AG08395 (cell line): ENCODE results near the gene TGOLN2.
A peak's percentile ranks its signal among the peaks of the same experiment; 100 is the strongest.
"Not testable (repeated sequence)": the region's sequence is repeated elsewhere in the genome, so short reads cannot be mapped to it uniquely, and the experiment has no call there.

Source experiments
- DNase-seq: peaks from one replicate; pipeline ENCODE4 v3.0.0; 2012; ENCODE audit warnings: mixed read lengths, low spot score

Gene TGOLN2

DNA sequence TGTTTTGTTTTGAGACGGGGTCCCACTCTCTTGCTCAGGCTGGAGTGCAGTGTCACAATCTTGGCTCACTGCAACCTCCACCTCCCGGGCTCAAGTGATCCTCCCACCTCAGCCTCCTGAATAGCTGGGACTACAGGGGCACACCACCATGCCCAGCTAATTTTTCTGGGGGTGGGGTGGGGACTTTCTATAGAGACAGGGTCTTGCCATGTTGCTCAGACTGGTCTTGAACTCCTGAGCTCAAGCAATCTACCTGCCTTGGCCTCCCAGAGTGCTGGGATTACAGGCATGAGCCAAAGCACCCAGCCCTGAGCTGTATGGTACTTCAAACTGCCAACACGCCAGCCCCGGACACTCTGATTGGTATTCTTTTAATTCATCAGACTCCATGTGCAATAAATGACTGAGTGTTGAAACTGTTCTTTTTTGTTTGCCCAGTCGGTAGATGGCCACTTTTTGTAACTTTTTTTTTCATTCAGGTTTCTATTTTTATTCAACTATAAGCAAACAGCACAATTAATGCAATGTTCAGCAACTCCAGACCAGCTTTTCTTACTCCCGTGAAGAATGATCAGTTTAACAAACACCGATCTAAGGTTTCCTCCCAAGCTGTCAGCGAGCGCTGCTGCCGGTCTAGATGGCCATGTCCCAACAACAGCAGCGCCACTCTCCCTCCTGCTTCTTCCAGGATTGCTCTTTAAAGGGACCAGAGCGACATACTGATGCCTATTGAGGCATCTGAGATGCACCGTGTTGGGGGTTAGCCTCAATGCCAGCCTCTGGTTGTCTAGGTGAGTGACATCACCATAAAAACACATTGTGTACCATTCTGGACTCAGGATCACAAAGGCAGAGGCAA, 12.5 kb upstream of the TGOLN2 start:
- no peak for DNase-seq

DNA sequence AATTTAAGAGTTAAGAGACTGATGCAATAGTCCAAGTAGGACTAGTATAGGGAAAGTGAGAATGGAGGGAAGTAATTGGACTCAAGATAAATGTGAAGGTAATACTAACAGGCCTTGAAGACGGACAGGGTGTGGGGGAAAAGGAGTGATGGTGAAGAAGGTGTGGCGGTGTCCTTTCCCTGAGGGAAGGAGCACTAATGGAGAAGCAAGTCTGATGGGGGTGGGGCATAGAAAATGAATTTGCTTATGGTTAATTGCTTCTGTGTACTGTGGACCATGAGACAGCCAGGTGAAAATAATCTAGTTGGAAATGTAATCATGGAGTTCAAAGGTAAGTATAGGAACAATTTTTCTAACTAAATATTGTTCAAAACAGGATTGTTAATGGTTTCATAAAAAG, 7.1 kb upstream of the TGOLN2 start:
- DNase-seq: no peak

DNA sequence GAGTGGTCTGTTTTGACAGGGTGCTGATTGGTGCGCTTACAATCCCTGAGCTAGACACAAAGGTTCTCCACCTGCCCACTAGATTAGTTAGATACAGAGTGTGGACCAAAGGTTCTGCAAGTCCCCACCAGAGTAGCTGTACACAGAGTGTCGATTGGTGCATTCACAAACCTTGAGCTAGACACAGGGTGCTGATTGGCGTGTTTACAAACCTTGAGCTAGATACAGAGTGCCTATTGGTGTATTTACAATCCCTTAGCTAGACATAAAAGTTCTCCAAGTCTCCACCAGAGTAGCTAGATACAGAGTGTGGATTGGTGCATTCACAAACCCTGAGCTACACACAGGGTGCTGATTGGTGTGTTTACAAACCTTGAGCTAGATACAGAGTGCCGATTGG, 6.1 kb upstream of the TGOLN2 start:
- DNase-seq: not testable (repeated sequence)

DNA sequence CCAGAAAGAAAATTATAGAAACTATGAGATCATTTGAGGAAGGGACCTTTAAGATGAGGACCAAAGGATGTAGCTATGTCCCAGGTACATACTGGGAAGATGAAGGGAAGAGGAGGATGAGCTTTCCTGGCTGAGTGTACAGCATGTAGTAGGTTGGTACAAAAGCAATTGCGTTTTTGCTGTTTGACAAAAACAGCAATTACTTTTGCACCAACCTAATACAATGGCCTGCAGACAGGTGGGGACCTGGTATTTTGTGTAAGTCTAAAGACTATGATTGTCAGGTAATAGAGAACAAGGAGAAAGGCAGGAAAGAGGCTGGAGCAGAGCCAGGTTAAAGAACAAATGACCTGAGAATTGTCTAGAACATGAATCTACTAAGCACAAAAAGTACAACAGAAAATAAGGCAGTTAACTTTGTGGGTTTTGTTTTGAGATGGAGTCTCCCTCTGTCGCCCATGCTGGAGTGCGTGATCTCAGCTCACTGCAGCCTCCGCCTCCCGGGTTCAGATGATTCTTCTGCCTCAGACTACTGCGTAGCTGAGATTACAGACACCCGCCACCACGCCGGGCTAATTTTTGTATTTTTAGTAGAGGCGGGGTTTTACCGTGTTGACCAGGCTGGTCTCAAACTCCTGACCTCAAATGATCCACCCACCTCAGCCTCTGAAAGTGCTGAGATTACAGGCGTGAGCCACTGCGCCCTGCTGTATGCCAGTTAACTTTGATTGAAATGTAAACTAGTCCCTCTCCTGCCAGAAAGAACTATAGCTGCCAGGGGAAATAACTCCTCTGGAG, 3.2 kb upstream of the TGOLN2 start:
- DNase-seq: no peak

DNA sequence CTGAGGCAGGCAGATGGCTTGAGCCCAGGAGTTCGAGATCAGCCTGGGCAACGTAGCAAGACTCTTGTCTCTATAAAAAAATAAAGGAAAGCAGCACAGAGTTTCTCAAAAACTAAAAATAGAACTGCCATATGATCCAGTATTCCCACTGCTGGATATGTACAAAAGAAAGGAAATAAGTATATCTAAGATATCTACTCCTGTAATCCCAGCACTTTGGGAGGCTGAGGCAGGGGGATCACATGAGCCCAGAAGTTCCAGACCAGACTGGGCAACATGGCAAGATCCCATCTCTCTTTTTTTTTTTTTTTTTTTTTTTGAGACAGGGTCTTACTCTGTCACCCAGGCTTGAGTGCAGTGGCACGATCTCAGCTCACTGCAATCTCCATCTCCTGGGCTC, 1.9 kb upstream of the TGOLN2 start:
- DNase-seq: not testable (repeated sequence)

DNA sequence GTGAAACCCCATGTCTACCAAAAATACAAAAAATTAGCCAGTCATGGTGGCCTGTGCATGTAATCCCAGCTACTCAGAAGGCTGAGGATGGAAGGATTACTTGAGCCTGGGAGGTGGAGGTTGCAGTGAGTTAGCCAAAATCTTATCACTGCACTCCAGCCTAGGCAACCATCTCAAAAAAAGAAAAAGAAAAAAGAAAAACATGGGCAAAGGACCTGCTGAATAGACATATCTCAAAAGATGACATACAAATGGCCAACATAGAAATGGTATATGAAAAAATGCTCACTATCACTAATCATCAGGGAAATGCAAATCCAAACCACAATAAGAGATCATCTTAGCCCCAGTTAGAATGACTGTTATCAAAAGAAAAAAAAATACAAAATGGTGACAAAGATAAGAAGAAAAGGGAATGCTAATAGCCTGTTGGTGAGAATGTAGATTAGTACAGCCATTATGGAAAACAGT, 1.4 kb upstream of the TGOLN2 start:
- DNase-seq: no peak

DNA sequence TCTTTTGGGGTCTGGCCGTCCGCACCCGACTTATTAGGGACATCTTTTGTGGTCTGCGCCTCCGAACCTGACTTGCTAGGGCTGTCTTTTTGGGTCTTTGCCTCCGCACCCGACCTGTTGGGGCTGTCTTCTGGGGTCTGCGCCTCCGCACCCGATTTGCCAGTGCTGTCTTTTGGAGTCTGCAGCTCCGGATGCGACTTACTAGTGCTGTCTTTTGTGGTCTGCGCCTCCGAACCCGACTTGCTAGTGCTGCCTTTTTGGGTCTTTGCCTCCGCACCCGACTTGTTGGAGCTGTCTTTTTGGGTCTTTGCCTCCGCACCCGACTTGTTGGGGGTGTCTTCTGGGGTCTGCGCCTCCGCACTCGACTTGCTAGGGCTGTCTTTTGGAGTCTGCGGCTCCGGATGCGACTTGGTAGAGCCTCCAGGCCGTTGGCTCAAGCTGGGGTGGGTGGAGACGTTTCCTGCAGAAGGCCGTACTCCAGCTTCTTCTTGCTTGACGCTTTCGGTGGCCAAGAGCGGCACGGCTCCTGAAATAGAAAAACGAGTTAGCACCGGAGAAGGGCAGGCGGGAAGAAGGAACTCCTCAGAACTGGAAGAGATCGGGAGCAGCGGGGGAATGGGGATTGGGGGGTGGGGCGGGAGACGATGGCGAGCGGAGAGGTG, 498 bp downstream of the TGOLN2 start:
- DNase-seq: peak; percentile 53

DNA sequence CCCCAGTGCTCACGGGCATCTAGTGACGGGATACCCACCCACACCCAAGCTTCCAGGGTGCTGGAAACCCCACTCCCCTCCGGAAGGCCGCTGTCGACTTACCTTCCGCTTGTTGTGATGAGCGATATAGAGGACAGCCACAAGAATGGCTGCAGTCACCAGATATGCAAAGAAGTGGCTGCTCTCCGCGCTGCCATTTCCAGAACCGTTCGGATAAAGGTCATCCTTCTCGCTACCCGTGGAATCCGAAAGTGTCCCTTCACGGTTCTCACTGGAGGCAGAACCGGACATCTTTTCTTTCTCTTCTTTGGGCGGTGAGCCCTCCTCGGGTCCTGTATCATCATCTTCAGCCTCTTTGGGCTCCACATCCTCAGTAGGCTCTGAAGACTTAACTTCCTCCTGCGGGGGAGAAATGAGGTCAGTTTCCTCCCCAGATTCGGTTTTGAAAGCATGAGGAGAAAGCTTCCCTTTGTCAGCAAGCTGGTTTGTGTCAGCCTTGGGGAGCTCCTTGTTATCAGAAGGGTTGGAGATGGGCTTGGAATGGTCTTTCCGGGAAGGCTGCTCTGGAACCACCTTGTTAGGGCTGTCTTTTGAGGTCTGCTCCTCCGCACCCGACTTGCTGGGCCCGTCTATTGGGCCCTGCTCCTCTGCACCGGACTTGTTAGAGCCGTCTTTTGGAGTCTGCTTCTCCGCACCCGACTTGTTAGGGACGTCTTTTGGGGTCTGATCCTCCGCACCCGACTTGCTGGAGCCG, 1.2 kb downstream of the TGOLN2 start:
- peak; percentile 10 for DNase-seq

DNA sequence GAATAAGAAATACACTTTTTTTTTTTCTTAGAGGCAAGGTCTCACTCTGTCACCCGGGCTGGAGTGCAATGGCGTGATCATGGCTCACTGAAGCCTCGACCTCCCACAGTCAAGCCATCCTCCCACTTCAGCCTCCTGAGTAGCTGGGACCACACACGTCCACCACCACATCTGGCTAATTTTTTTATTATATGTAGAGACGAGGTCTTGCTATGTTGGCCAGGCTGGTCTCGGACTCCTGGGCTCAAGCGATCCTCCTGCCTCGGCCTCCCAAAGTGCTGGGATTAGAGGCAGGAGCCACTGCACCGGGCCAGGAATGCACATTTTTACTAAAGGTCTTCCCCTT, 2.4 kb downstream of the TGOLN2 start:
- no peak for DNase-seq

DNA sequence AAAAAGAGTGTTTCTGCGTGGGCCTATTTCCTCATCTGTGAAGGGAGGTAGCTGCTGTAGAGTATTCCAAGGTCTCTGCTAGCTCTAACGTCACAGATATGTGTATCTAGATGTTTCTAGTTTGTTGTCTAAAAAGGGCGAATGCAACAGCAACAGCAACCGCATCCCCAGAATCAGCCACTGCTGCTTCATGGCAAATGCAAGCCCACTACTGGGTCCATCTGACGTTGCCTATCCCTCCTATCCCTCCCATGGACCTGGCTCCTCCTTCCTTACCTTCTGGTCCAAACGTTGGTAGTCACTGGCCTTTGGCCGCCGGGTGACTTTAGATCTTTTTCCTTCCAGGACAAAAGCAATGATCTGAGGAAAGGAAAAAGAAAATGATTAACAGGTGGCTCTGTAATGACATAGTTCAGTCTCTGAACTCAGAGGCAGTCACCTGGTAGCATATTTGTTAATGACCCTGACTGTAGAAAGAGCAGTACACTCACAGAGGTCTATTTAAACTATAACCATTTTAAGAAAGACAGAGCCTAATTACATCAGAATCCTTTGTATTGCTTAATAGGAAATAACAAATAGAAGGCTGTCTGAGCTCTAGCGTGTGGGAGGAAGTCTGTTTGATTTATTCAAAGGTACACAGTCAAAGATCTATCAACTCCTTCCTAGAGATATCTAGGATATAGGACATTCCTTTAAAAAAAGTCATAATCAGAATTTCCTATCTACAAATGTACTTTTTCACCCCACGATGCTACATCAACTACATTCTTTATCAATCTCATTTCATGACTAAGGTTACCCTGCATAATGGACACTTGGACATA, 2.9 kb downstream of the TGOLN2 start:
- DNase-seq: peak; percentile 15

DNA sequence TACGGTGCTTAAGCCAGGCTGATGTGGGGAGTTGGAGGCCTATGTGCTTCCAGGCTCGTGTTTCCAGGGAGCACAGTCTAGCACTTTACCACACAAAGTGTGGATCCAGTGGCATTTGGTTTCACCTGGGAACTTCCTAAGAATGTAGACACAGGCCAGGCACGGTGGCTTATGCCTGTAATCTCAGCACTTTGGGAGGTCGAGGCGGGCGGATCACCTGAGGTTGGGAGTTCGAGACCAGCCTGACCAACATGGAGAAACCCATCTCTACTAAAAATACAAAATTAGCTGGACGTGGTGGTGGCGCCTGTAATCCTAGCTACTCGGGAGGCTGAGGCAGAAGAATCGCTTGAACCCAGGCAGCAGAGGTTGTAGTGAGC, 3.8 kb downstream of the TGOLN2 start:
- DNase-seq: not testable (repeated sequence)

DNA sequence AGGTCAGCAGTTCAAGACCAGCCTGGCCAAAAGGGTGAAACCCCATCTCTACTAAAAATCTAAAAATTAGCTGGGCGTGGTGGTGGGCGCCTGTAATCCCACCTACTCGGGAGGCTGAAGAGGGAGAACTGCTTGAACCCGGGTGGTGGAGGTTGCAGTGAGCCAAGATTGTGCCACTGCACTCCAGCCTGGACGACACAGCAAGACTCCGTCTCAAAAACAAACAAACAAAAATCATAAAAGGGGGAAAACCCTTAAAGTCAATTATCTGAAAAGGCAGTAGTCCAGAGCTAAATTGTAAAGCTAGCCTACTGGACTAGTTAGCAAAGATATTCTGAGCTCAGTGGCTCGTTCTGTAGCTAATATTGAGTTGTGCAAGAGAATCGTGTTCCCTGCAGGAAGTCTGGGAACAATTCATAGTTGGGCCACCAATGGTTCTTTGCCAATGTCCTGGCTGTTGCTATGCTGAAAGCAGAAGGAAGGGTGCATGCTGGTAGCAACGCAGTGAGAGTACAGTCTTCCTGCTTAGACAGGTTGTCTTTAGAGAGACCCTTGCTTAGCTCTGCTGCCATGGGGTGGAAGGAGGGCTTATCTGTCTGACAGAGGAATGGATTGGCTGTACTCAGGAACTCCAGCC, 4.3 kb downstream of the TGOLN2 start:
- no peak for DNase-seq

DNA sequence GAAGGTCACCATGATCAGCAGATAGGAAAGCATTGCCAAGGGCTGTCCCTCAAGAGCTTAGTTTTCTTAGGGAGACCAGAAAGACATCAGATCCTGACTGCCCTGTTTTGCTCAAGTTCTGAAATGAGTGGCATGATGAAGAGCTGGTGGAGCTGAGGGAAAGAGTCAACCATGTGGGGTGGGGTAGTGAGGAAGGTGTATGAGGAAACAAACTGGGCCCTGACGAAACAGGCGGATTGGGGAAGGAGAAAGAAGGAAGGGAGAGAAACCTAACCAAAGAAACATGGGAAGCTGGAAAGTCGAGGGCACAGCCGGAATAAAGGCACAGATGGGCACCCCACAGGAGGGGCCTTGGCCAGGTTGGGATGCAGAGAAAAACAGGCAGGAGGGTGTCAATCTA, 8.0 kb downstream of the TGOLN2 start:
- no peak for DNase-seq

DNA sequence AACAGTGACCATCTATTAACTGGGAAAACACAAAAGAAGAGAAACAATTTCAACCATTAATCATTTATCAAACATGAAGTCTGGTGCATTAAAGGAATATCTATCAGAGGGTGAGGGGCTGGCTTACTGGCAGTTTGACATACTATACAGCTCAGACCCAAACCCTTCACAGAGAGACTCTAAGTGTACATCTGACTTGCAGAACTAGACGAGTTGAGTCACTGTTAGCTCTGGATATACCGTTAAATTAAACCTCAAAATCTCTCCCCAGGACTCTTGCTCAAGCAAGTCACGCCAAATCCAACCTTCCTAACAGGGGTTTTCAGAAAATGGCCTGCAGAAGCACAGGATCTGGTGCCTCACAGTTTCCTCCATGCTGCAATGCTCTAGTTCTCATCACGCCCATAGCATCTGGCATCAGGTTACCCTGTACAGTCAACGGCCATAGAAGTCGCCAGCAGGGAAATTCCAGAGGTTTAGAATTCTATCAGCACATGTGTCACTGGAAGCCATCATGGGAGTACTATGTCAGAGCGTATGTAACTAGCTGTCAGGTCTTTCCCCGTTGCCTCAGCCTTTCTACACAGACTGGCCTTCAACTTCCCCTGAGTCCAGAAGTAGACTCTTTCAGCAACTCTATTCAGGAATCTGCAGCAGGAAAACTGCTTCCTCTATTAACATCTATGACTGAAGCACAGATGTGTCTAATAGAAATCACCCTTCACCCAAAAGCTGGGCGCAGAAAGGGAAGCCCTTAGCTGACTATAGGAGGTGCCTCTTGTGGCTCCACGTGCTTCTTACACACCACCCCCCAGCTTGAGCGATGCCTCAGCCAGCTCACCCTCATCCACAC, 9.3 kb downstream of the TGOLN2 start:
- peak; percentile 62 for DNase-seq

DNA sequence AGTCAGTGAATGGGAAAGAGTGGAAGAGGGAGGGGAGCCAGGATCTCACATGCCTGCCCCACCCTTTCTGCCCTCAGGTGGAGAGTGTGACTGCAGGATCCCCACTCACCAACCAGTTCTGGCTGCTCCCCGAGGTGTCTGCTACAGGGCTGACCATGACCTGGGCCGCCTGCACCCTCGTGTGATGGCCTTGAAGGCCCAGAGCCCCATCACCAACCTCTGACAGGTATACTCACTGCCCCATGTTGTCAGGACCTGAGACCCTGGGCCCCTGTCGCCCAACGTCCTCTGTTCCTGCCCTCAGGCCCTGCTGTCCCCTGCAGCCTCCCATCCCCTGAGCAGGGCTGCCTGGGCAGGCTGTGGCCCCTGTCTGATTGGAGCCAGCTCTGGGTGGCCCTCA, 11.9 kb downstream of the TGOLN2 start:
- DNase-seq: not testable (repeated sequence)

DNA sequence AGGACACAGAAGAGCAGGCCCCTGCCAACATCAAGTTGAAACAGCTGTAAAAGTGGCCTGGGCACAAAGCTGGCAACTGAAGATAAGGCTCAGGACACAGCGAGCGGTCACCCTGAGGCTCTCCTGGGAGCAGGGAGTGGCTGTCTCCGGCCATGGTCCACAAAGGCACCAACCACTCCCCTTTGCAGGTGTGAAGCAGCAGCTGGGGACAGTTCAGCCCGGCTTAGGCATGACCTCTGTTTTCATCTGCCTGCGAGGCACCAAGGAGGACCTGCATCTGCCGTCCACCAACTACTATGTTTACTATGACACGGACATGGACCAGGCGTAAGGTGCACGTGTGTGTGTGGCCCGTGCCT, 12.9 kb downstream of the TGOLN2 start:
- DNase-seq: no peak

DNA sequence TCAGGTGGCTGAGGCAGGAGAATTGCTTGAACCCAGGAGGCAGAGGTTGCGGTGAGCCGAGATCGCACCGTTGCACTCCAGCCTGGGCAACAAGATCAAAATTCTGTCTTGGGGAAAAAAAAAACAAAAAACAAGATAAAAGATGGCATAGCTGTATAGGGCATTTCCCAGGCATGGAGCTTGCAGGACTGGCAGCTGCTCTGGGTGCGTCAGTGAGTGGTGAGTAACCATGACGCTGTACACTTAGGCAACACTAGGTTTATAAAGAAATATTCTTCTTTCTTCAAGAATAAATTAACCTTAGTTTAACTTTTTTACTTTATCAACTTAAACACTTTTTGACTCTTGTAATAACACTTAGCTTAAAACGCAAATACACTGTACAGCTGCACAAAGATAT, 15.4 kb downstream of the TGOLN2 start:
- DNase-seq: peak; percentile 68

DNA sequence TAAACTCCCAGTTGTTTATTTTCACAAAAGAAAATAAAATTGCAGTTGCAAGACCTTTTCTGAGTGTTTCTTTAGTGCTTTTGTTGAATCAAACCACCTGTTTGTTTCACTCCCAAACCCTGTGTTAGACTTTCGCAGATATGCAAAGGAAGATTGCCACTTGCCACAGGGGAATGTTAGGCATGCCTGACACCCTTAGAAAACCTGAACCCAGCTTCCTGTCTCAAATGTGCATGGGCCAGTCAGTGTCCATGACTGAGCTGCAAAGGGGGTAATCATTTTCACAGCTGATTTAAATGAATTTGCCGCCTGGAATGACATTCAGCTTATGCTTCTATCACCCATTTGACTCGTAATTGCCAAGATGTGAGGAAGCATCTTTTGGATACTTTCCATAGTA, 17.5 kb downstream of the TGOLN2 start:
- no peak for DNase-seq

DNA sequence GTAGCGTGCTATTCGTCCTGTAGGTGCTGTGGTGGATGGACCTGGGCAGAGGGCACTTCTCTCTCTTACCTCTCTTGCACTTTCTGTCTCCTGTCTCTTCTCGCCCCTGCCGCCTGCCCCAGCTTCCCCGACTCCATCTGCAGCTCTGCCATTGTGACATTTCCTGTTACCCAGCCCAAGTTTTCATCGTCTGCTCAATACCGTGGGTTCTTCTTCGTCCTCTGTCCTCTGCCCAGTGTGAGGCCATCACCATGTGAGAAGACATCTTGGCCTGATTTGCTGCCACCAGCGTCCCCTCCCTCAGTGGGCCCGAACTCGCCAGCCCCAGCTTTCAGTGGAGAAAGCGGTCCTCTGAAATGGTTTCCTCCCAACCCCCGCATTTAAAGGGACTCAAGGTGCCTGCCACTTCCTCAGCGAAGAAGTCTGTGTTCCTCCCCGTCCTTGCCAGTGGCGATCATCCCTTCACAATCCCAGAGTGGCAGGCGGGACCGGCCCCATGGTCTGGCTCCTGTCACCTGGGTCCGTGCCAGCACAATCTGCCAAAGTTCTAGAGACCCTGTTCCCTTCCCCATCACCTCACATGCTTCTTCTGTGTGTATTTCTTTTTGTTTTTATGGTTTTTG, 18.0 kb downstream of the TGOLN2 start:
- DNase-seq: no peak
